ENCODE measurements around the gene CALM1. TPM values are rescaled to one million over a fixed set of nuclear protein-coding genes. Genes with fewer than 3 reads are reported as not detected.

CALM1 gene
- total RNA-seq, 1 donor from 2014 or later = 869 TPM

Other genes with a start within 250 kb of the CALM1 start
- gene PSMC1, start 140.5 kb upstream of the CALM1 start, total RNA-seq = 137 and 156 TPM in 2 replicates
- gene NRDE2, start 65.1 kb upstream of the CALM1 start, total RNA-seq = 12.5 and 15.1 TPM in 2 replicates

All from glomerular endothelial cell (primary cell).